Esophagus muscularis mucosa (tissue), 4 donors: ENCODE data around the gene HOXA2. TPM values are rescaled to one million over a fixed set of nuclear protein-coding genes. Genes with fewer than 3 reads are reported as not detected.

Source experiments
- DNase-seq: peaks from one replicate; pipeline ENCODE4 v3.0.0-alpha.2; 2017; ENCODE audit errors: extremely low spot score
- H3K27ac ChIP-seq, 4 donors: fragments of 200-600 bp; sonication (generic); replicated peaks in 1 of 4; 1 replicate in 3 of 4; 2 replicates in 1 of 4; pipeline ENCODE4 v1.5.1; 2016 to 2019; ENCODE audit warnings: mild to moderate bottlenecking in 1 of 4
- H3K27me3 ChIP-seq, 4 donors: fragments of 200-600 bp; sonication (generic); one replicate each; pipeline versions ENCODE4 v1.5.1 to v1.6.0; 2016 to 2019
- H3K36me3 ChIP-seq, 4 donors: fragments of 200-600 bp; sonication (generic); one replicate each; pipeline ENCODE4 v1.5.1; 2016 to 2019
- H3K4me1 ChIP-seq, 4 donors: fragments of 200-600 bp; sonication (generic); one replicate each; pipeline ENCODE4 v1.5.1; 2016 to 2019
- H3K4me3 ChIP-seq, 4 donors: fragments of 200-600 bp; sonication (generic); 1 replicate in 2 of 4; 2 replicates in 2 of 4; pipeline ENCODE4 v1.5.1; 2016 to 2019; ENCODE audit warnings: mild to moderate bottlenecking in 4 of 4, moderate library complexity in 1 of 4
- H3K9me3 ChIP-seq, 4 donors: fragments of 200-600 bp; sonication (generic); 1 replicate in 3 of 4; 2 replicates in 1 of 4; pipeline ENCODE4 v1.5.1; 2016 to 2019
- EP300 ChIP-seq: sonication (generic); formaldehyde crosslinking; IDR thresholded peaks from one replicate; pipeline ENCODE4 v1.6.1; 2017; ENCODE audit warnings: antibody characterized with exemption
- POLR2A ChIP-seq: fragments of 450-650 bp; IDR thresholded peaks from one replicate; pipeline ENCODE4 v1.6.1; 2017; ENCODE audit warnings: antibody characterized with exemption, moderate library complexity, mild to moderate bottlenecking, low read depth
- POLR2AphosphoS5 ChIP-seq, 2 donors: sonication (generic); formaldehyde crosslinking; IDR thresholded peaks; one replicate each; pipeline ENCODE4 v1.6.1; 2017; ENCODE audit warnings: antibody characterized with exemption in 2 of 2
- WGBS: methylation state at CpG from one replicate; pipeline ENCODE4 v1.1.5; 2018; 5-methylcytosine and 5-hydroxymethylcytosine counted together
- intact Hi-C: fragments of 100-400 bp; cut with DNase I; formaldehyde crosslinking; loops from one replicate; pipeline ENCODE4 v1.15.1; 2023
- total RNA-seq, 4 donors: library from RNA; depleted of rRNA; stranded (reverse); fragments of >200 nt; gene quantifications; one replicate each; pipeline versions ENCODE4 v1.1.0 to v1.2.1, GENCODE V29; 2016
- TF ChIP-seq, protein P1 (sequence below), 3 experiments: fragments of 200-600 bp in 2 of 3; fragments of 450-650 bp in 1 of 3; sonication (generic) in 2 of 3; IDR thresholded peaks; one replicate each; pipeline ENCODE4 v1.5.1; 2017 to 2019; ENCODE audit warnings: antibody characterized with exemption in 3 of 3, mild to moderate bottlenecking in 2 of 3, moderate library complexity in 1 of 3

HOXA2 gene
- total RNA-seq, 4 donors from 2014 or later, result 3.3 to 5.4 (median 4.4) TPM

DNA sequence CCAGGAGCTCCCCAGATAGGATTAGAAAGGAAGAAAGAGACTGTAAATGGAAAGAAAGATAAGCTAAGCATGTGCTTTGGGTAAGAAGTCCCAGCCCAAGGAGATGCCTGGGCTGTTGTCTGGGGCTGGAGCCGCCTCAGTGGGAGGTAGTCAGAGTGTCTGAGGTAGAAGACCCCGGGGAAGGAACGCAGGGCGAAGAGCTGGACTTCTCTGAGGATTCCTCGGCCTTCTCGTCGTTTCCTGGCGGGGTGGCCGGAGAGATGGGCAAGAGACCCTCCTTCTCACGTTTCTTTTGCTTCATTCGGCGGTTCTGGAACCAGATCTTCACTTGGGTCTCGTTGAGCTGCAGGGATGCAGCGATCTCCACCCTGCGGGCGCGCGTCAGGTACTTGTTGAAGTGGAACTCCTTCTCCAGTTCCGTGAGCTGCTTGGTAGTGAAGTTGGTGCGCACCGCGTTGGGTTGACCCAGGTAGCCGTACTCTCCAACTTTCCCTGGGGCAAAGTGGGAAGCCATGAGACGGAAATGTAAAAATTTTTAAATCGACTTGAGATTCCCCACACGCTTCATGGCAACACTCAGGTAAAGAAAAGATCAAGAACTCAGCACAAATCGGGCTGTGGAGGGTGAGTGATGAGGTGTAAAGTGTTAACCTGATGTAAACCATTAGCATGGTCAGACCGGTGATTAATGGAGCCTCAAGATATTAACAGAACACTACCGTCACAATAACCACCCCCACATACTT lies 8.0 kb downstream of the HOXA2 start:
- WGBS, result 78% methylated on average over 29 of the region's 29 CpGs

DNA sequence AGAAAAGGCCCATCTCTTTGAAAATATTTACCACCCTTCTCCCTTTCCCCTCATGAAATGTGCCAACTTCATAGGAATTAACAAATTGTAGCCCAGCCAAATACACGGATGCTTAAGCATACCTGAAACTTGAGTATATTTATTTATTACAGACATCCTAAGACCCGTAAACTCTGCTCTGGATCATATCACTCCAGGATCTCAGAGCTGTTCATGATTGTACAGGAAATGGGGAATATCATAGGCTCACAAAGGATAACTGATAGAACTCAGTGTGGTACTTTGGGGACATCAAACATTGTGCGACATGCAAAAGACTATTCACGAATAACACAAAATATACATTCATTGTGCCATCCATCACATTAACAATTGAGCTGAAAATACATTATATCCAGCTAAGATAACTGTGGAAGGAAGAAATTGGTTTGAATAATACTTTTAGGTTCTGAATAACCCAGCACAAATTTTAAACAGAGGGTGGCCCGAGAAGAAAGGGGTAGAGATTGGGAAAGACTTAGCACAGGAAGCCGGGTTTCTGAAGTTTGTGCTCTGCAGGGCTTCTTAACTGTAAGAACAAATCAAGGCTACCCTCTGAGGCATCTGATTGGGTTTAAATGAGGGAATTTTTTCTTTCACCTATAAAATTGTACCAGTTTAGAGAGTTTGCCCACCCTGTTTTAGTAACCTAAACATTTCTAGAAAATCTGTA lies 9.1 kb downstream of the HOXA2 start:
- intact Hi-C loops, result loop anchor here (5.0 kb wide), 1 partner anchor 56 kb away; no protein-coding TSS in a partner anchor
- 79% methylated on average over 6 of the region's 6 CpGs for WGBS

More for the DNA sequence above, 8.0 kb downstream of the HOXA2 start:
- Histone ChIP-seq H3K27me3 (peaks cover 0 to 8% (median 0%) of the 10 kb centered on the region in 4 donors), H3K27ac (peak overlapping the region in 2 of 4 donors; percentile 96 to 99), H3K36me3 (no peaks in the 10 kb centered on the region), H3K4me1 (peaks cover 14 to 37% (median 28%) of the 10 kb centered on the region in 4 donors), H3K9me3 (no peaks in the 10 kb centered on the region), H3K4me3 (no peak overlapping the region)
- intact Hi-C loops, result loop anchor here (5.0 kb wide), 4 partner anchors 57 to 1237 kb away; partner anchors contain the start of genes CBX3 and HNRNPA2B1
- no peak for DNase-seq
- TF ChIP-seq POLR2AphosphoS5 (IDR thresholded peaks at IDR 0.05), result no peak
- no peak for TF ChIP-seq POLR2A
- TF ChIP-seq EP300, result no peak

DNA sequence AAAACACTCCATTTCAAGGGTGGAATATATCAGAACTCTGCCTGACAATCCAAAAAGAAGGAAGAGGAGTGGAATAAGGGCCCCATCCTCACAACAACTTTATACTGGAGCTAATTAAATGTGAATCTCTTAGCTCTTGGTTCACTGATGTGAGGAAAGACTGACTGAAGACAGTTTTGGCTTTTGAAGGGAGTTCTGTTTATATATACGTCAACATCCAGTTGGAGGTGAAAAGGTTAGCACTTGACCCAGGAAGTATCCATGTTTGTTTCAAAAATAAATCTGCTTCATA lies 9.7 kb downstream of the HOXA2 start:
- H3K4me1 ChIP-seq, result peaks cover 10 to 28% (median 25%) of the 10 kb centered on the region in 4 donors
- H3K4me3 ChIP-seq, result no peak overlapping the region
- DNase-seq, result no peak
- no peaks in the 10 kb centered on the region for H3K9me3 ChIP-seq
- WGBS, result 71% methylated on average over 1 of the region's 1 CpG
- peaks cover 8 to 16% (median 10%) of the 10 kb centered on the region in 4 donors for H3K27me3 ChIP-seq
- H3K27ac ChIP-seq, result no peak overlapping the region
- intact Hi-C loops, result loop anchor here (5.0 kb wide), 1 partner anchor 55 kb away; no protein-coding TSS in a partner anchor
- no peaks in the 10 kb centered on the region for H3K36me3 ChIP-seq
- TF ChIP-seq POLR2A, result no peak
- no peak for TF ChIP-seq EP300
- TF ChIP-seq POLR2AphosphoS5 (IDR thresholded peaks at IDR 0.05), result no peak
- TF ChIP-seq, protein P1, sequence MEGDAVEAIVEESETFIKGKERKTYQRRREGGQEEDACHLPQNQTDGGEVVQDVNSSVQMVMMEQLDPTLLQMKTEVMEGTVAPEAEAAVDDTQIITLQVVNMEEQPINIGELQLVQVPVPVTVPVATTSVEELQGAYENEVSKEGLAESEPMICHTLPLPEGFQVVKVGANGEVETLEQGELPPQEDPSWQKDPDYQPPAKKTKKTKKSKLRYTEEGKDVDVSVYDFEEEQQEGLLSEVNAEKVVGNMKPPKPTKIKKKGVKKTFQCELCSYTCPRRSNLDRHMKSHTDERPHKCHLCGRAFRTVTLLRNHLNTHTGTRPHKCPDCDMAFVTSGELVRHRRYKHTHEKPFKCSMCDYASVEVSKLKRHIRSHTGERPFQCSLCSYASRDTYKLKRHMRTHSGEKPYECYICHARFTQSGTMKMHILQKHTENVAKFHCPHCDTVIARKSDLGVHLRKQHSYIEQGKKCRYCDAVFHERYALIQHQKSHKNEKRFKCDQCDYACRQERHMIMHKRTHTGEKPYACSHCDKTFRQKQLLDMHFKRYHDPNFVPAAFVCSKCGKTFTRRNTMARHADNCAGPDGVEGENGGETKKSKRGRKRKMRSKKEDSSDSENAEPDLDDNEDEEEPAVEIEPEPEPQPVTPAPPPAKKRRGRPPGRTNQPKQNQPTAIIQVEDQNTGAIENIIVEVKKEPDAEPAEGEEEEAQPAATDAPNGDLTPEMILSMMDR (IDR thresholded peaks at IDR 0.05), result no peak

More for the DNA sequence above, 9.1 kb downstream of the HOXA2 start:
- DNase-seq, result no peak
- no peaks in the 10 kb centered on the region for H3K9me3 ChIP-seq
- TF ChIP-seq EP300 (no peak), POLR2A (no peak), POLR2AphosphoS5 (IDR thresholded peaks at IDR 0.05) (no peak)
- no peak overlapping the region for H3K4me3 ChIP-seq
- peak overlapping the region in 1 of 4 donors; percentile 27 for H3K27ac ChIP-seq
- H3K4me1 ChIP-seq, result peaks cover 10 to 28% (median 24%) of the 10 kb centered on the region in 4 donors
- H3K27me3 ChIP-seq, result peaks cover 3 to 10% (median 6%) of the 10 kb centered on the region in 4 donors
- H3K36me3 ChIP-seq, result no peaks in the 10 kb centered on the region

DNA sequence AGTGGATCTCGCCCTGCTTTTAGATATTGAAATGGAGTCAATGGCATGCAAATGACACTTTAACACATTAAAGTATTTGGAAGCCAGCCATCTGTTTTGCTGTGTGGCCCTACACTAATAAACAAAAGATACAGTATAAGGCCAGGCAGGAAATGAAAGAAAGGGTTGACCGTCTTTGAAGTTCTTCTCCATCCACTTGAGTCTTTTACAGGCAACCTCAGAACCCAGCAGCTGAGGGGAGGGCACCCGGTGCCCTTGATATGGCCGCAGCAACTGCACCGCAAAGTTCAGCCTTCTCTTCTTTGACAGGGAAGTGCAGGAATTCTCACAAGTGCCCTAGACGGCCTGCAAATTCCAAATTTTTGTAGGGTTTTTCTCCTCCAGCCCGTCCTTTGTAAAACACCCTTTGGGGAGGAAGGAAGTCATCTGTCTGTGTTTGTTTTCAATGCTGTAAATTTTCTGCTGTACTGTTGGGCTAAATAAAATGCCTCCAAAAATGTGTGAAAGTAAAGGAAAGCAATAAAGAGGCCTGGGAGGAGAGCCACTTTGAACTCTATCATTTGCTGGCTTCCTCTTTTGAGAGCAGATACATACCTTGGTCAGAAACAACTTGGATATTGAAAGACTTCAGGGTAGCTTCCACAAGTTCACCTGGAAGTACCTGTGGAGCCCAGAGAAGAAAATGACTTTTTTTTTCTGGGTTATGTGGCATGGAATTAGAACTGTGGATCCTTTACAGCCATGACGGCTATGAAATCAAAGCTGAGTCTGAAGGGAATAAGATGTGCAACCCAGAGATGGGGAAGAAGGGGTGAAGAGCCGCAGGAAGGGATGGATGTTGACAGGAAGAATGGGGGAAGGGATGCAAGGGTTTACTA lies 10.3 kb downstream of the HOXA2 start:
- Histone ChIP-seq H3K27ac (no peak overlapping the region), H3K36me3 (no peaks in the 10 kb centered on the region), H3K9me3 (no peaks in the 10 kb centered on the region), H3K4me3 (no peak overlapping the region), H3K4me1 (peaks cover 10 to 23% (median 19%) of the 10 kb centered on the region in 4 donors), H3K27me3 (peaks cover 8 to 22% (median 13%) of the 10 kb centered on the region in 4 donors)
- TF ChIP-seq, protein P1 (IDR thresholded peaks at IDR 0.05), result no peak
- TF ChIP-seq POLR2A, result no peak
- TF ChIP-seq POLR2AphosphoS5 (IDR thresholded peaks at IDR 0.05), result no peak
- no peak for TF ChIP-seq EP300
- intact Hi-C loops, result loop anchor here (5.0 kb wide), 1 partner anchor 55 kb away; no protein-coding TSS in a partner anchor
- DNase-seq, result no peak
- 80% methylated on average over 9 of the region's 9 CpGs for WGBS

DNA sequence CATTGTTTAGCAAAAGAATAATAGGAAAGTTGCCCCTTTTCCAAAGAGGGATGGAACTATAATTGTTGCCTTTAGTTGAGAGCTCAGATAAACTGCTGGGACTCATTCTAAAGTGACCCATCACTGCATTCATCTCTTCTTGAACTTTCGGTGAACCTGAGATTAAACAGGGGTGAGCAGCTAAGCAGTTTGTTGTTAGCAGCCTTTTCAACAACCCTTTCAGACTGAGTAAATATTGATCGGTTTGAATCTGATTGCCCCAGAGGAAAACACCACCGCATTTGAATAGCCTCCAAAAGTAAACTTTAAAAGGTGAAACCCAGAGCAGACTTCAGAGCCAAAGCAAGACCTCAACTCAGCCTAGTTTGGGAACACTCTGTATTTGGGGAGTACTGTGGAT lies 11.4 kb downstream of the HOXA2 start:
- H3K9me3 ChIP-seq, result no peaks in the 10 kb centered on the region
- no peak overlapping the region for H3K4me3 ChIP-seq
- no peak overlapping the region for H3K27ac ChIP-seq
- DNase-seq, result no peak
- peaks cover under 1 to 21% (median 17%) of the 10 kb centered on the region in 4 donors for H3K4me1 ChIP-seq
- TF ChIP-seq POLR2AphosphoS5 (IDR thresholded peaks at IDR 0.05) (no peak), EP300 (no peak), POLR2A (no peak)
- TF ChIP-seq, protein P1 (IDR thresholded peaks at IDR 0.05), result no peak
- H3K27me3 ChIP-seq, result peaks cover 4 to 26% (median 13%) of the 10 kb centered on the region in 4 donors
- intact Hi-C loops, result loop anchor here (5.0 kb wide), 1 partner anchor 54 kb away; no protein-coding TSS in a partner anchor
- no peaks in the 10 kb centered on the region for H3K36me3 ChIP-seq
- WGBS, result 65% methylated on average over 3 of the region's 3 CpGs
